ENCODE measurements around the gene MAN1C1. TPM values are rescaled to one million over a fixed set of nuclear protein-coding genes. Genes with fewer than 3 reads are reported as not detected.
A peak's percentile ranks its signal among the peaks of the same experiment; 100 is the strongest.

Gene MAN1C1
- total and polyA plus RNA-seq, 4 donors = 4.6 to 14.7 (median 13.1) TPM

GRCh38 chr1:25618433-25618808 is 1.8 kb downstream of the MAN1C1 start:
- ATAC-seq (ENCODE audit: insufficient read depth, low FRiP score) (no peak), DNase-seq (peak in 1 of 3 donors; percentile 7)
- H3K9ac ChIP-seq (ENCODE audit: insufficient read depth in 1 of 2, low read length in 2 of 2) = no peak overlapping the region
- H3K4me3 ChIP-seq = peak overlapping the region; percentile 9
- 67 to 85% methylated on average over 4 of the region's 4 CpGs for WGBS, 2 donors
- no peaks in the 10 kb centered on the region for H3K36me3 ChIP-seq (ENCODE audit: control insufficient read depth in 4 of 4, insufficient read depth in 4 of 4, low read length in 4 of 4)
- H3K9me3 ChIP-seq (ENCODE audit: control insufficient read depth in 4 of 4, insufficient read depth in 3 of 4, low read length in 3 of 4) = no peaks in the 10 kb centered on the region
- peaks cover 4 to 21% (median 5%) of the 10 kb centered on the region in 5 donors for H3K4me1 ChIP-seq (ENCODE audit: control insufficient read depth in 5 of 5, insufficient read depth in 5 of 5, low read length in 5 of 5)
- peaks cover 0 to 10% (median 0%) of the 10 kb centered on the region in 3 donors for H3K27me3 ChIP-seq (ENCODE audit: control insufficient read depth in 3 of 3, insufficient read depth in 3 of 3, low read length in 2 of 3)
- peak overlapping the region; percentile 63 to 81 for H3K27ac ChIP-seq (ENCODE audit: low read depth in 1 of 2, low read length in 1 of 2)
- TF ChIP-seq, protein P1, sequence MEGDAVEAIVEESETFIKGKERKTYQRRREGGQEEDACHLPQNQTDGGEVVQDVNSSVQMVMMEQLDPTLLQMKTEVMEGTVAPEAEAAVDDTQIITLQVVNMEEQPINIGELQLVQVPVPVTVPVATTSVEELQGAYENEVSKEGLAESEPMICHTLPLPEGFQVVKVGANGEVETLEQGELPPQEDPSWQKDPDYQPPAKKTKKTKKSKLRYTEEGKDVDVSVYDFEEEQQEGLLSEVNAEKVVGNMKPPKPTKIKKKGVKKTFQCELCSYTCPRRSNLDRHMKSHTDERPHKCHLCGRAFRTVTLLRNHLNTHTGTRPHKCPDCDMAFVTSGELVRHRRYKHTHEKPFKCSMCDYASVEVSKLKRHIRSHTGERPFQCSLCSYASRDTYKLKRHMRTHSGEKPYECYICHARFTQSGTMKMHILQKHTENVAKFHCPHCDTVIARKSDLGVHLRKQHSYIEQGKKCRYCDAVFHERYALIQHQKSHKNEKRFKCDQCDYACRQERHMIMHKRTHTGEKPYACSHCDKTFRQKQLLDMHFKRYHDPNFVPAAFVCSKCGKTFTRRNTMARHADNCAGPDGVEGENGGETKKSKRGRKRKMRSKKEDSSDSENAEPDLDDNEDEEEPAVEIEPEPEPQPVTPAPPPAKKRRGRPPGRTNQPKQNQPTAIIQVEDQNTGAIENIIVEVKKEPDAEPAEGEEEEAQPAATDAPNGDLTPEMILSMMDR (IDR thresholded peaks at IDR 0.05; ENCODE audit: control extremely low read depth, extremely low read depth) = no peak

DNA sequence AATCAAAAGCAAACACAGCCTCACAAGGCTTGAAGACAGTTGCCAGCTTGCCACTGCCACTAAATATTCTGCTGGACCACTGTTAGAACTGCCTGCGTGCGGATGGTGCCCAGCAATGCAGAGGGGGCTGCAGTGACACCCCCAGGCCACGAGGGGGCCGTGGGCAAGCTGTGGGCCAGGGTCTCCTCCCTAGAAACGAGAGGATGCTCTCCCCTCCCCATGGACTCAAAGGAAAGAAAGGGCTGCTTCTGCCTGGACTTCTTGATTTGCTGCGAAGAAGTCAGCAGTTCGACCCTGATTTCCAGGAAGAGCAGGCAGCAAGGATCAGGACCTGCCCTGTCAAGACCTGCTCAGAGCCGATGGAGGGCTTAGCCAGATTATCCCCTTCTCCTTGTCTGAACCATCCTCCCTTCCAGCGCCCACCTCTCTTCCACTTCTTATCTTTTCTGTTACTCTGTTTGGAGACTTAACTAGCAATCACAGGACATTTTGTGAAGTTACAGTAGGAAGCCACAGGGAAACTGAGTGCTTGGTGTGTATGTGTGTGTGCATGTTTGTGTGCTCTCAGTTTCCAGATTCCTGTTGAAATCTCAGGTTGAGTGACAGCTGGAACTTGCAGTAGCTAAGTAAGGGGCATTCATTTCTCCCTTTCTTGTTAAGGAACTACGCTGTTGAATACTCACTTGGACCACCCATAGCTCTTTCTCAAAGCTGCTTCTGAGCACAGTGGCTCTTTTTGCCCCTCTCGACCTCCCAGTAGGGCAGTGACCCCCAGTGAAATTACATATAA is 2.7 kb downstream of the MAN1C1 start:
- no peaks in the 10 kb centered on the region for H3K9me3 ChIP-seq (ENCODE audit: control insufficient read depth in 4 of 4, insufficient read depth in 3 of 4, low read length in 3 of 4)
- ATAC-seq (ENCODE audit: insufficient read depth, low FRiP score) (no peak), DNase-seq (peak; percentile 70 to 77 (median 75))
- peaks cover 4 to 21% (median 5%) of the 10 kb centered on the region in 5 donors for H3K4me1 ChIP-seq (ENCODE audit: control insufficient read depth in 5 of 5, insufficient read depth in 5 of 5, low read length in 5 of 5)
- no peak overlapping the region for H3K4me3 ChIP-seq
- 44 to 50% methylated on average over 11 of the region's 11 CpGs for WGBS, 2 donors
- peak overlapping the region in 1 of 2 donors; percentile 1 for H3K27ac ChIP-seq (ENCODE audit: low read depth in 1 of 2, low read length in 1 of 2)
- no peak overlapping the region for H3K9ac ChIP-seq (ENCODE audit: insufficient read depth in 1 of 2, low read length in 2 of 2)
- TF ChIP-seq, protein P1 (IDR thresholded peaks at IDR 0.05; ENCODE audit: control extremely low read depth, extremely low read depth) = peak; percentile 25
- peaks cover 0 to 7% (median 0%) of the 10 kb centered on the region in 3 donors for H3K27me3 ChIP-seq (ENCODE audit: control insufficient read depth in 3 of 3, insufficient read depth in 3 of 3, low read length in 2 of 3)
- H3K36me3 ChIP-seq (ENCODE audit: control insufficient read depth in 4 of 4, insufficient read depth in 4 of 4, low read length in 4 of 4) = no peaks in the 10 kb centered on the region

- H3K36me3 ChIP-seq (ENCODE audit: control insufficient read depth in 4 of 4, insufficient read depth in 4 of 4, low read length in 4 of 4) = no peaks in the 10 kb centered on the region
- peaks cover 4 to 21% (median 5%) of the 10 kb centered on the region in 5 donors for H3K4me1 ChIP-seq (ENCODE audit: control insufficient read depth in 5 of 5, insufficient read depth in 5 of 5, low read length in 5 of 5)
- peaks cover 0 to 5% (median 0%) of the 10 kb centered on the region in 3 donors for H3K27me3 ChIP-seq (ENCODE audit: control insufficient read depth in 3 of 3, insufficient read depth in 3 of 3, low read length in 2 of 3)
- H3K9ac ChIP-seq (ENCODE audit: insufficient read depth in 1 of 2, low read length in 2 of 2) = peak overlapping the region in 1 of 2 donors; percentile 16
- WGBS, 2 donors = 34 to 63% methylated on average over 4 of the region's 4 CpGs
- no peaks in the 10 kb centered on the region for H3K9me3 ChIP-seq (ENCODE audit: control insufficient read depth in 4 of 4, insufficient read depth in 3 of 4, low read length in 3 of 4)
- DNase-seq (no peak), ATAC-seq (ENCODE audit: insufficient read depth, low FRiP score) (no peak)
- peak overlapping the region in 1 of 2 donors; percentile 6 for H3K27ac ChIP-seq (ENCODE audit: low read depth in 1 of 2, low read length in 1 of 2)
- TF ChIP-seq, protein P1 (IDR thresholded peaks at IDR 0.05; ENCODE audit: control extremely low read depth, extremely low read depth) = no peak
- H3K4me3 ChIP-seq = no peak overlapping the region
Observed at GRCh38 chr1:25620211-25620610, 3.6 kb downstream of the MAN1C1 start.
